Measurements from ENCODE around the gene C6orf89. TPM values are rescaled to one million over a fixed set of nuclear protein-coding genes. Genes with fewer than 3 reads are reported as not detected.

C6orf89 gene
- total RNA-seq, 1 donor from 2014 or later, result 54.2 TPM

Other genes with a start within 250 kb of the C6orf89 start
- 250 and 260 TPM in 2 replicates for gene CDKN1A, start 207.2 kb upstream of the C6orf89 start, total RNA-seq
- gene RAB44, start 188.1 kb upstream of the C6orf89 start, total RNA-seq, result 0.12 and 0.20 TPM in 2 replicates
- gene CPNE5, start 46.5 kb upstream of the C6orf89 start, total RNA-seq, result 2.7 and 3.2 TPM in 2 replicates
- 34.7 and 36.3 TPM in 2 replicates for gene PPIL1, start 11.1 kb upstream of the C6orf89 start, total RNA-seq
- gene PI16, start 68.8 kb downstream of the C6orf89 start, total RNA-seq, result 2.5 and 4.6 TPM in 2 replicates
- 128 and 132 TPM in 2 replicates for gene MTCH1, start 100.2 kb downstream of the C6orf89 start, total RNA-seq
- gene FGD2, start 119.7 kb downstream of the C6orf89 start, total RNA-seq, result 5.6 and 7.6 TPM in 2 replicates

All from T-helper 1 cell treated with Interleukin-12 subunit alpha and Interleukin-12 subunit beta and Interleukin-4 antibody, amounts not matched to agents 30 ng/mL and 1 ng/mL, for 36 hours (primary cell).